ENCODE results near the gene MKLN1.
"Not testable (repeated sequence)": the region's sequence is repeated elsewhere in the genome, so short reads cannot be mapped to it uniquely, and the experiment has no call there.

MKLN1 gene

GRCh38 chr7:131327626-131328376 lies at the start of gene MKLN1:
MKLN1 (plus strand) TSS chr7:131327876; CDS start chr7:131327900, 24 bp downstream.
- DNase-seq (ENCODE audit: low spot score), result peak; percentile 99

- DNase-seq (ENCODE audit: low spot score), result no peak
These were observed 48.6 kb upstream of the MKLN1 start for GRCh38 chr7:131279044-131279443.

GRCh38 chr7:131281266-131282048 lies 46.2 kb upstream of the MKLN1 start:
- DNase-seq (ENCODE audit: low spot score), result no peak

DNA sequence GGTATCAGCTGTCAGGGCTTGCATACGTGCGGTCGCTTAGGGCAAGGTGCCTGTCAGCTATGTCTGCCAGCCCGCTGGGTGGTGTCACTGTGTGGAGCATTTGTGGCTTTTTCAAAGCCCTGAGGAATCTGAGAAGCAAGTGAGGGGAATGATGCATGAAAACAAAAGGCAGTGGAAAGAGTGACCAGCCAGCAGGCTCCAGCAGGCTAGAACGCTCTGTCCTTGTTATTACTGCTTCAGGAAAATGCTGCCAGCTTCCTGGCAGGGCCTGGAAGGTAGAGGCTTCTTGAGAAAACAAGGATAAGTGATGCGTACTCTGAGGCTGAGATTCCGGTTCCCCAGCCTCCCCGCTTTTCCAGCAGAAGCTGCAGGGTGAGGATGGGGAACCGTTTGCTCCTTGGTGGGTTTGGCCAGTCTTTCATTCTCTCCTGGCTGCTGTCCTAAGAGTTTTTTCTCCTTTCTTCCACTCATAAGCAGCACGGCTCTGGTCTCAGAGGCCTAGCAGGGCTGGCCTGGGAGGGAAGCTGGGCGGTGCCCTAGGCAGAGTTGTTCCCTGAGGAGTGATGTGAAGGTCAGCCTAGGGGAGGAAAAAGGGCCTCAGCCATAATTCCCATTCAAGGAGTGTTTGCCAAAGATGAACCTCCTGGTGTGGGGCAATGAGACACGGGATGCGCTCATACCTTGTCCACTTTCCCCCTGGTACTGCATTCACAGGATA lies 42.8 kb upstream of the MKLN1 start:
- peak; percentile 47 for DNase-seq (ENCODE audit: low spot score)

GRCh38 chr7:131285556-131285955 lies 42.1 kb upstream of the MKLN1 start:
- no peak for DNase-seq (ENCODE audit: low spot score)

GRCh38 chr7:131288450-131288849 lies 39.2 kb upstream of the MKLN1 start:
- no peak for DNase-seq (ENCODE audit: low spot score)

- DNase-seq (ENCODE audit: low spot score), result no peak
These were observed 38.6 kb upstream of the MKLN1 start for GRCh38 chr7:131289051-131289450.

GRCh38 chr7:131292141-131292905 lies 35.4 kb upstream of the MKLN1 start:
- no peak for DNase-seq (ENCODE audit: low spot score)

- DNase-seq (ENCODE audit: low spot score), result no peak
These were observed 34.7 kb upstream of the MKLN1 start for GRCh38 chr7:131293018-131293417.

DNA sequence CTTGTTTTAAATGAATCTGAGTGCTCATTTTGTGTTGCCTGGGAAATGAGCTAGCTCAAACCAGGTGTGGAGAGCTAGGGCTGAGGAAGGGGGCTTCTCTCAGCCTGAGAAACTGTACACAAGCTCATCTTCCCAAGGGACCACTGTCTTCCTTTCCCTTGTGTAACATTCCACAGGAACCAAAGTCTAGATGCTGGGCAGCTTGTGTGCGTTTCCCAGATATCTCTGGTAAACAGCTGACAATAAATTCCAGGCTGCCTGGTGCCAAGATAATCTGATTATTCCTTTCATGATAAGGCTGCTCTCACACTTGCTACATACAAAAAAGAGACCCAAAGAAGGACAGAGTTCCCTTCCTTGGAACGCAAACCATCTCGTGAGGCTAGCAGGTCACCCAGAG lies 33.1 kb upstream of the MKLN1 start:
- DNase-seq (ENCODE audit: low spot score), result no peak

GRCh38 chr7:131298608-131298992 lies 29.1 kb upstream of the MKLN1 start:
- DNase-seq (ENCODE audit: low spot score), result no peak

DNA sequence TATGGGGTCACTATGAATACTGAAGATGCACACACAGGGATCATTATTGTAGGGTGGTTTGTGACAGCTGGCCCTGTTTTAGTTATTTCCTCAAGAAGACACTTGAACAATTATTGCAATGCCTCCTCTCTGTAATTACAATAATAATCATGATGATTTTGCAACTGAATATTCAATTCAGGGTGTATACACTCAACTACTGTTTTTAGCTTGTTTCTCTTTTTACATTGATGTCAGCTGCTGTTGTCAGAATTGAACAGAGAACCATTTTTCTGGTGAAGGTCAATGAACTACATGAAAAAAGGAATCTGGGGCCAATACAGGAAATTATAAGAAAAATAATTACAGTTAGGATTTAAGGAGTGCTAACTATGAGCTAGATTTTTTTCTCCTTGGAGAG lies 28.6 kb upstream of the MKLN1 start:
- no peak for DNase-seq (ENCODE audit: low spot score)

GRCh38 chr7:131300078-131300477 lies 27.6 kb upstream of the MKLN1 start:
- no peak for DNase-seq (ENCODE audit: low spot score)

DNA sequence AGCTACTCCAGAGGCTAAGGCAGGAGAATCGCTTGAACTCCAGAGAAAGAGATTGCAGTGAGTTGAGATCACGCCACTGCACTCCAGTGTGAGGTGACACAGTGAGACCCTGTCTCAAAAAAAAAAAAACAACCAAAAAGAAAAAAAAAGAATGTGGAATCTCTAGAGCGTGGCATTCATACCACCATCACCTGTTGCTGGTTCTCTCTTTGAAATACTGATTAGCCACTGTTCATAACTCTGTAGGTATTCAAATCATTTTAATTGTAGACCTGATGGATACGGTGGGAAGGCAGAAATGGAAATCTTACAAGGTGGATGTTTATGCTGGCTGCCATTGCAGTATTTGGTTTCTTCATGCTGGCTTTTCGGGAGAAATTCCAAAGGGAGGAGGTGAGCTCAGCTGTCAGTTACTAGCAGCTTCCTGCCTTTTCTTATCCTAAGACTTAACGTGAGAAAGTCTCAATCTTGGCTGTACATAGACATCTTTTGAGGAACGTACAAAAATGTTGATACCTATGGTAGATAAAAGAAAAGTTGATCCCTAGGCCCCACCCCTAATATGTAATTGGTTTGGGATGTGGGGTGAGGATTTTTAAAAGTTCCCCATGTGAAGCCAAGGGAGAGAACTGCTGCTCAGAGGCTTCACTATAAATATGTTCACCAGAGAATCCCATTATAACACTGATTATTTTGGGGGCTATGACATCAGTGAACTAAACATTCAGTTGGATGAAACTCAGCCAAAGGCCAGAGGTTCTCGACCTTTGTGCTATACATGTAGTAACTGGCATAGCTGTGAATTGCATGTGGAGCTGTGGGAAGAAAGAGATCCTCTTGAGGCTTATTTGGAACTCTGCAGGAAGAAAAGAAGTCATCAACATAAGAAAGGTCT lies 26.9 kb upstream of the MKLN1 start:
- peak; percentile 63 for DNase-seq (ENCODE audit: low spot score)

- DNase-seq (ENCODE audit: low spot score), result no peak
These were observed 25.2 kb upstream of the MKLN1 start for GRCh38 chr7:131302446-131302845.

- peak; percentile 74 for DNase-seq (ENCODE audit: low spot score)
These were observed 24.6 kb upstream of the MKLN1 start for GRCh38 chr7:131302876-131303707.

GRCh38 chr7:131305152-131305551 lies 22.5 kb upstream of the MKLN1 start:
- no peak for DNase-seq (ENCODE audit: low spot score)

DNA sequence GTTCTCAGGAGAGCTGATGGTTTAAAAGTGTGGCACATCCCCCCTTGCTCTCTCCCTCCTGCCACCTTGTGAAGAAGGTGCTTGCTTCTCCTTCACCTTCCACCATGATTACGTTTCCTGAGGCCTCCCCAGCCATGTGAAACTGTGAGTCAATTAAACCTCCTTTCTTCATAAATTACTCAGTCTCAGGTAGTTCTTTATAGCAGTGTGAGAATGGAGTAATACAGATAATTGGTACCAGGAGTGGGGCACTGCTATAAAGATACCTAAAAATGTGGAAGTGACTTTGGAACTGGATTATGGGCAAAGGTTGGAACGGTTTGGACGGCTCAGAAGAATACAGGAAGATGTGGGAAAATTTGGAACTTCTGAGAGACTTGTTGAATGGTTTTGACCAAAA lies 21.6 kb upstream of the MKLN1 start:
- not testable (repeated sequence) for DNase-seq (ENCODE audit: low spot score)

- DNase-seq (ENCODE audit: low spot score), result no peak
These were observed 20.9 kb upstream of the MKLN1 start for GRCh38 chr7:131306777-131307176.

- DNase-seq (ENCODE audit: low spot score), result no peak
These were observed 20.0 kb upstream of the MKLN1 start for GRCh38 chr7:131307627-131308026.

Measured in iPS-NIHi11 (cell line).